SW480 (cell line): ENCODE data around the gene FHL3.

Experiments
- DNase-seq: peaks from one replicate; pipeline ENCODE4 v3.0.0-alpha.2; 2016; ENCODE audit warnings: low spot score

The FHL3 gene

GRCh38 chr1:38012363-38013226 is 7.3 kb upstream of the FHL3 start, which contains the start of gene UTP11:
Gene UTP11, plus strand, starts transcription at chr1:38012734. Its CDS starts 69 bp downstream, at chr1:38012803.
- peak; percentile 99 for DNase-seq

- no peak for DNase-seq
Measured at GRCh38 chr1:38009841-38010180, 4.5 kb upstream of the FHL3 start.

GRCh38 chr1:38009088-38009840 is 4.0 kb upstream of the FHL3 start:
- DNase-seq, result no peak

- DNase-seq, result no peak
Measured at GRCh38 chr1:38006008-38006828, 904 bp upstream of the FHL3 start.

GRCh38 chr1:38004284-38005108 is 818 bp downstream of the FHL3 start:
- DNase-seq, result no peak

GRCh38 chr1:38003261-38004250 is 1.8 kb downstream of the FHL3 start:
- no peak for DNase-seq

GRCh38 chr1:38000529-38001455 is 4.5 kb downstream of the FHL3 start:
- DNase-seq, result no peak

- DNase-seq, result no peak
Measured at GRCh38 chr1:38000233-38000528, 5.1 kb downstream of the FHL3 start.

- DNase-seq, result no peak
Measured at GRCh38 chr1:37999430-38000232, 5.7 kb downstream of the FHL3 start.

GRCh38 chr1:37998913-37999429 is 6.3 kb downstream of the FHL3 start:
- no peak for DNase-seq

- DNase-seq, result no peak
Measured at GRCh38 chr1:37998089-37998808, 7.1 kb downstream of the FHL3 start.

GRCh38 chr1:37997256-37998088 is 7.8 kb downstream of the FHL3 start:
- no peak for DNase-seq

- DNase-seq, result peak; percentile 56
Measured at GRCh38 chr1:37995751-37996345, 9.5 kb downstream of the FHL3 start.

- no peak for DNase-seq
Measured at GRCh38 chr1:37994886-37995566, 10.3 kb downstream of the FHL3 start.

- no peak for DNase-seq
Measured at GRCh38 chr1:37989361-37989930, 15.9 kb downstream of the FHL3 start.
